Neuronal stem cell (in vitro differentiated cells): ENCODE results near the gene APC2.
A peak's percentile ranks its signal among the peaks of the same experiment; 100 is the strongest.
"Not testable (repeated sequence)": the region's sequence is repeated elsewhere in the genome, so short reads cannot be mapped to it uniquely, and the experiment has no call there.

Source experiments
- DNase-seq: peaks from one replicate; pipeline ENCODE4 v3.0.0-alpha.2; 2013; ENCODE audit warnings: low spot score
- H2AFZ ChIP-seq: one replicate; pipeline ENCODE4 v1.6.1; 2013; ENCODE audit warnings: mild to moderate bottlenecking, low read length, inconsistent platforms
- H2AK5ac ChIP-seq: 2 replicates; pipeline ENCODE4 v1.6.1; 2013; ENCODE audit warnings: low read depth, mild to moderate bottlenecking, inconsistent platforms, low read length, moderate library complexity, mixed read lengths
- H2BK120ac ChIP-seq: 2 replicates; pipeline ENCODE4 v1.6.1; 2013; ENCODE audit warnings: low read depth, mild to moderate bottlenecking, inconsistent platforms, low read length, moderate library complexity, mixed read lengths
- H2BK12ac ChIP-seq: one replicate; pipeline ENCODE4 v1.6.1; 2013; ENCODE audit warnings: low read length, inconsistent platforms
- H2BK15ac ChIP-seq: 2 replicates; pipeline ENCODE4 v1.6.1; 2013; ENCODE audit warnings: mild to moderate bottlenecking, low read length, inconsistent platforms, mixed read lengths
- H2BK5ac ChIP-seq: one replicate; pipeline ENCODE4 v1.6.1; 2013; ENCODE audit warnings: inconsistent platforms, mild to moderate bottlenecking, low read length, moderate library complexity
- H3K14ac ChIP-seq: one replicate; pipeline ENCODE4 v1.6.1; 2013; ENCODE audit warnings: low read length, inconsistent platforms
- H3K18ac ChIP-seq: 2 replicates; pipeline ENCODE4 v1.6.1; 2013; ENCODE audit warnings: low read length, inconsistent platforms
- H3K23ac ChIP-seq: 2 replicates; pipeline ENCODE4 v1.6.1; 2013; ENCODE audit warnings: low read depth, mild to moderate bottlenecking, mixed read lengths, low read length, inconsistent platforms; ENCODE audit not compliant: poor library complexity
- H3K27ac ChIP-seq: replicated peaks from 3 replicates; pipeline ENCODE4 v1.5.1; 2013; ENCODE audit warnings: low read length, inconsistent platforms
- H3K27me3 ChIP-seq, 3 experiments: 2 replicates each; pipeline ENCODE4 v1.6.1; 2013; ENCODE audit warnings: low read length in 3 of 3, mild to moderate bottlenecking in 2 of 3, inconsistent platforms in 1 of 3, low read depth in 1 of 3, mixed read lengths in 1 of 3, moderate library complexity in 1 of 3; ENCODE audit not compliant: control insufficient read depth in 3 of 3, insufficient read depth in 3 of 3
- H3K36me3 ChIP-seq, 2 donors: replicated peaks in 1 of 2; 2 replicates each; pipeline ENCODE4 v1.6.1; 2013; ENCODE audit warnings: low read length in 2 of 2; ENCODE audit not compliant: control insufficient read depth in 2 of 2, insufficient read depth in 2 of 2
- H3K4ac ChIP-seq: 2 replicates; pipeline ENCODE4 v1.6.1; 2013; ENCODE audit warnings: inconsistent platforms, mild to moderate bottlenecking, low read length, moderate library complexity
- H3K4me1 ChIP-seq, 2 donors: 1 replicate in 1 of 2; 2 replicates in 1 of 2; pipeline ENCODE4 v1.6.1; 2013; ENCODE audit warnings: low read length in 2 of 2, low read depth in 1 of 2; ENCODE audit not compliant: control insufficient read depth in 2 of 2, insufficient read depth in 1 of 2
- H3K4me2 ChIP-seq: one replicate; pipeline ENCODE4 v1.6.1; 2013; ENCODE audit warnings: mild to moderate bottlenecking, low read length, inconsistent platforms; ENCODE audit not compliant: insufficient read depth, poor library complexity, severe bottlenecking
- H3K4me3 ChIP-seq, 2 donors: 2 replicates each; pipeline ENCODE4 v1.5.1; 2013; ENCODE audit warnings: low read length in 2 of 2, mild to moderate bottlenecking in 2 of 2, inconsistent platforms in 1 of 2, moderate library complexity in 1 of 2
- H3K79me1 ChIP-seq: one replicate; pipeline ENCODE4 v1.6.1; 2013; ENCODE audit warnings: low read depth, mild to moderate bottlenecking, inconsistent platforms, low read length, moderate library complexity
- H3K9ac ChIP-seq: one replicate; pipeline ENCODE4 v1.6.1; 2013; ENCODE audit warnings: mild to moderate bottlenecking, low read depth, low read length, inconsistent platforms; ENCODE audit not compliant: poor library complexity
- H3K9me3 ChIP-seq, 2 donors: replicated peaks in 1 of 2; 2 replicates each; pipeline versions ENCODE3 to v1.6.1; 2013; ENCODE audit warnings: low read length in 2 of 2, mild to moderate bottlenecking in 2 of 2, inconsistent platforms in 1 of 2, low read depth in 1 of 2, mixed read lengths in 1 of 2, moderate library complexity in 1 of 2; ENCODE audit not compliant: control insufficient read depth in 2 of 2, insufficient read depth in 1 of 2
- H4K8ac ChIP-seq: one replicate; pipeline ENCODE4 v1.6.1; 2013; ENCODE audit warnings: low read depth, mild to moderate bottlenecking, inconsistent platforms, low read length, moderate library complexity
- H4K91ac ChIP-seq: one replicate; pipeline ENCODE4 v1.6.1; 2013; ENCODE audit warnings: low read length, low read depth, mild to moderate bottlenecking, inconsistent platforms; ENCODE audit not compliant: poor library complexity
- WGBS, 2 donors: extraction: QIAGEN DNeasy Blood & Tissue Kit; methylation state at CpG; one replicate each; pipeline ENCODE4 v1.1.7; 2013; ENCODE audit warnings: missing lambda C conversion rate in 2 of 2, mixed read lengths in 1 of 2; ENCODE audit not compliant: insufficient read length in 2 of 2, insufficient replicate concordance in 1 of 2; ENCODE audit errors: extremely low coverage in 2 of 2; 5-methylcytosine and 5-hydroxymethylcytosine counted together

APC2 gene

GRCh38 chr19:1439525-1440417, 10.2 kb upstream of the APC2 start:
- Histone ChIP-seq H2BK5ac (peak overlapping the region; percentile 53), H3K36me3 (peaks cover 34 to 53% of the 10 kb centered on the region in 2 donors), H3K79me1 (peaks cover 21% of the 10 kb centered on the region), H4K8ac (peak overlapping the region; percentile 92), H3K4me2 (peak overlapping the region; percentile 91), H3K14ac (peak overlapping the region; percentile 9), H3K9ac (peak overlapping the region; percentile 72), H3K23ac (peak overlapping the region; percentile 93), H3K4me3 (peak overlapping the region; percentile 89 to 92), H3K18ac (peak overlapping the region; percentile 11)
- not testable (repeated sequence) for H3K4me1 ChIP-seq, H4K91ac ChIP-seq, H3K27me3 ChIP-seq, H2BK120ac ChIP-seq, H2AFZ ChIP-seq, H2AK5ac ChIP-seq, H2BK15ac ChIP-seq, H3K4ac ChIP-seq, H2BK12ac ChIP-seq, H3K9me3 ChIP-seq, DNase-seq, H3K27ac ChIP-seq
- no CpG with 5 or more reads among the region's 57 CpGs for WGBS, 2 donors

GRCh38 chr19:1440418-1440801, 9.5 kb upstream of the APC2 start:
- H2AFZ ChIP-seq = no peak overlapping the region
- H2BK120ac ChIP-seq = no peak overlapping the region
- WGBS, 2 donors = no CpG with 5 or more reads among the region's 15 CpGs
- no peak overlapping the region for H3K4ac ChIP-seq
- H3K27me3 ChIP-seq = no peaks in the 10 kb centered on the region
- peaks cover 21% of the 10 kb centered on the region for H3K79me1 ChIP-seq
- peaks cover 0 to 2% of the 10 kb centered on the region in 2 donors for H3K9me3 ChIP-seq
- no peak overlapping the region for H3K27ac ChIP-seq
- no peak for DNase-seq
- H2BK5ac ChIP-seq = peak overlapping the region; percentile 53
- H3K18ac ChIP-seq = no peak overlapping the region
- peak overlapping the region; percentile 40 for H2AK5ac ChIP-seq
- peak overlapping the region; percentile 93 for H3K23ac ChIP-seq
- H4K8ac ChIP-seq = no peak overlapping the region
- peak overlapping the region; percentile 44 for H3K9ac ChIP-seq
- peaks cover 4 to 6% of the 10 kb centered on the region in 2 donors for H3K4me1 ChIP-seq
- no peak overlapping the region for H3K4me2 ChIP-seq
- no peak overlapping the region for H2BK15ac ChIP-seq
- peak overlapping the region; percentile 71 for H3K14ac ChIP-seq
- peak overlapping the region; percentile 73 for H2BK12ac ChIP-seq
- H4K91ac ChIP-seq = no peak overlapping the region
- peak overlapping the region in 1 of 2 donors; percentile 6 for H3K4me3 ChIP-seq
- peaks cover 32 to 47% of the 10 kb centered on the region in 2 donors for H3K36me3 ChIP-seq

GRCh38 chr19:1441022-1441426, 8.9 kb upstream of the APC2 start:
- Histone ChIP-seq H3K14ac (peak overlapping the region; percentile 56), H3K79me1 (peaks cover 21% of the 10 kb centered on the region), H3K18ac (no peak overlapping the region), H2AK5ac (peak overlapping the region; percentile 40), H3K4ac (peak overlapping the region; percentile 76), H4K91ac (no peak overlapping the region), H2BK120ac (no peak overlapping the region), H2BK12ac (peak overlapping the region; percentile 90), H3K4me3 (peak overlapping the region in 1 of 2 donors; percentile 24), H3K9me3 (peaks cover 0 to 2% of the 10 kb centered on the region in 2 donors), H2BK15ac (no peak overlapping the region), H3K9ac (peak overlapping the region; percentile 72), H2BK5ac (peak overlapping the region; percentile 53), H3K27me3 (no peaks in the 10 kb centered on the region), H3K23ac (peak overlapping the region; percentile 85), H3K4me2 (no peak overlapping the region), H2AFZ (no peak overlapping the region), H3K36me3 (peaks cover 30 to 43% of the 10 kb centered on the region in 2 donors), H3K27ac (no peak overlapping the region), H4K8ac (peak overlapping the region; percentile 17), H3K4me1 (peaks cover 4 to 6% of the 10 kb centered on the region in 2 donors)
- no peak for DNase-seq
- WGBS, 2 donors = no CpG with 5 or more reads among the region's 9 CpGs

- Histone ChIP-seq H3K4me3 (no peak overlapping the region), H3K4ac (no peak overlapping the region), H3K18ac (no peak overlapping the region), H3K4me1 (peaks cover 6 to 7% of the 10 kb centered on the region in 2 donors), H2AK5ac (no peak overlapping the region), H3K27ac (no peak overlapping the region), H3K9ac (no peak overlapping the region), H4K91ac (no peak overlapping the region), H3K79me1 (peaks cover 21% of the 10 kb centered on the region), H2BK12ac (no peak overlapping the region), H4K8ac (no peak overlapping the region), H2BK120ac (no peak overlapping the region), H2BK15ac (no peak overlapping the region), H3K36me3 (peaks cover 30 to 43% of the 10 kb centered on the region in 2 donors), H3K27me3 (peaks cover 0 to 4% (median 0%) of the 10 kb centered on the region in 3 experiments), H2AFZ (no peak overlapping the region), H2BK5ac (no peak overlapping the region), H3K14ac (no peak overlapping the region), H3K4me2 (no peak overlapping the region), H3K23ac (no peak overlapping the region), H3K9me3 (peaks cover 0 to 2% of the 10 kb centered on the region in 2 donors)
- DNase-seq = no peak
- WGBS, 2 donors = no CpG with 5 or more reads among the region's 25 CpGs
These were observed 8.1 kb upstream of the APC2 start for GRCh38 chr19:1441677-1442438.
